HEK293 (cell line): ENCODE results near the gene PARD3B.
A peak's percentile ranks its signal among the peaks of the same experiment; 100 is the strongest.

Experiments
- CTCF ChIA-PET: fragments of 350-600 bp; formaldehyde crosslinking; extraction: SDS; loops from one replicate; lab custom pipeline; 2021; ENCODE audit warnings: antibody characterized with exemption; lab: Yijun Ruan, JAX
- POLR2A ChIA-PET: fragments of 300-600 bp; formaldehyde crosslinking; extraction: SDS; loops from one replicate; lab custom pipeline; 2020; ENCODE audit warnings: antibody characterized with exemption, inconsistent platforms; lab: Yijun Ruan, JAX
- H3K27ac ChIP-seq: fragments of 200-500 bp; sonication (Bioruptor generic); 2 replicates; pipeline ENCODE4 v1.5.1; 2014; ENCODE audit warnings: low read depth, low read length, control low read depth, inconsistent platforms; ENCODE audit errors: extremely low read depth
- H3K36me3 ChIP-seq, 2 experiments: fragments of 200-500 bp in 1 of 2; sonication (Bioruptor generic) in 1 of 2; 1 replicate in 1 of 2; 2 replicates in 1 of 2; pipeline ENCODE4 v1.5.1; 2014 to 2017; ENCODE audit warnings: inconsistent platforms in 2 of 2, low read length in 2 of 2; ENCODE audit not compliant: control insufficient read depth in 2 of 2, insufficient read depth in 1 of 2
- H3K4me1 ChIP-seq: fragments of 200-500 bp; sonication (Bioruptor generic); 2 replicates; pipeline ENCODE4 v1.5.1; 2014; ENCODE audit warnings: mild to moderate bottlenecking, low read length, inconsistent platforms; ENCODE audit not compliant: control insufficient read depth, insufficient read depth
- H3K4me3 ChIP-seq: 2 replicates; pipeline ENCODE4 v1.5.1; 2011; ENCODE audit warnings: low read depth, mild to moderate bottlenecking, control low read depth, low read length, moderate library complexity
- H3K9me3 ChIP-seq: fragments of 200-500 bp; sonication (Bioruptor generic); 2 replicates; pipeline ENCODE4 v1.5.1; 2014; ENCODE audit warnings: low read depth, low read length, inconsistent platforms; ENCODE audit not compliant: control insufficient read depth, insufficient read depth
- HOXA7 ChIP-seq: sonication (generic); formaldehyde crosslinking; IDR thresholded peaks from 2 replicates; pipeline ENCODE4 v1.8.1; 2022; ENCODE audit warnings: missing genetic modification reagents, borderline replicate concordance
- SCRT2 ChIP-seq: fragments of 450-650 bp; formaldehyde crosslinking; IDR thresholded peaks from 2 replicates; pipeline ENCODE4 v1.5.1; 2016; ENCODE audit warnings: missing biosample characterization, missing genetic modification characterization
- TCF7L2 ChIP-seq: IDR thresholded peaks from 2 replicates; pipeline ENCODE4 v1.6.1; 2011; ENCODE audit warnings: low read depth, mild to moderate bottlenecking, inconsistent platforms, low read length, moderate library complexity, borderline replicate concordance
- YY2 ChIP-seq: fragments of 450-650 bp; formaldehyde crosslinking; IDR thresholded peaks from 2 replicates; pipeline ENCODE4 v1.5.1; 2016; ENCODE audit warnings: missing biosample characterization, missing genetic modification characterization
- ZFP37 ChIP-seq: fragments of 450-650 bp; formaldehyde crosslinking; IDR thresholded peaks from 2 replicates; pipeline ENCODE4 v1.5.1; 2016; ENCODE audit warnings: missing biosample characterization, missing genetic modification characterization
- ZNF175 ChIP-seq: fragments of 450-650 bp; formaldehyde crosslinking; IDR thresholded peaks from 2 replicates; pipeline ENCODE4 v1.5.1; 2016; ENCODE audit warnings: missing biosample characterization, missing genetic modification characterization
- ZNF221 ChIP-seq: fragments of 450-650 bp; formaldehyde crosslinking; IDR thresholded peaks from 2 replicates; pipeline ENCODE4 v1.5.1; 2017; ENCODE audit warnings: missing biosample characterization, missing genetic modification characterization, borderline replicate concordance
- ZNF239 ChIP-seq: fragments of 450-650 bp; formaldehyde crosslinking; IDR thresholded peaks from 2 replicates; pipeline ENCODE4 v1.5.1; 2016; ENCODE audit warnings: missing biosample characterization, missing genetic modification characterization
- ZNF311 ChIP-seq: fragments of 450-650 bp; formaldehyde crosslinking; IDR thresholded peaks from 2 replicates; pipeline ENCODE4 v1.5.1; 2017; ENCODE audit warnings: missing biosample characterization, missing genetic modification characterization, borderline replicate concordance
- ZNF350 ChIP-seq: fragments of 450-650 bp; formaldehyde crosslinking; IDR thresholded peaks from 2 replicates; pipeline ENCODE4 v1.5.0; 2017; ENCODE audit warnings: missing biosample characterization, mild to moderate bottlenecking, missing genetic modification characterization
- ZNF501 ChIP-seq: fragments of 450-650 bp; formaldehyde crosslinking; IDR thresholded peaks from 2 replicates; pipeline ENCODE4 v1.5.1; 2016; ENCODE audit warnings: missing biosample characterization, missing genetic modification characterization
- ZNF629 ChIP-seq: fragments of 450-650 bp; formaldehyde crosslinking; IDR thresholded peaks from 2 replicates; pipeline ENCODE4 v1.5.1; 2017; ENCODE audit warnings: missing biosample characterization, missing genetic modification characterization
- ZNF664 ChIP-seq: fragments of 450-650 bp; formaldehyde crosslinking; IDR thresholded peaks from 2 replicates; pipeline ENCODE4 v1.5.1; 2016; ENCODE audit warnings: missing biosample characterization, missing genetic modification characterization
- ZNF843 ChIP-seq: fragments of 450-650 bp; formaldehyde crosslinking; IDR thresholded peaks from 2 replicates; pipeline ENCODE4 v1.5.1; 2016; ENCODE audit warnings: missing biosample characterization, missing genetic modification characterization
- ZXDB ChIP-seq: fragments of 450-650 bp; formaldehyde crosslinking; IDR thresholded peaks from 2 replicates; pipeline ENCODE4 v1.5.1; 2016; ENCODE audit warnings: missing biosample characterization, missing genetic modification characterization
- TF ChIP-seq, protein P1 (sequence below): fragments of 450-650 bp; formaldehyde crosslinking; IDR thresholded peaks from 2 replicates; pipeline ENCODE4 v1.5.1; 2017; ENCODE audit warnings: missing biosample characterization, missing genetic modification characterization
- TF ChIP-seq, protein P2 (sequence below): fragments of 450-650 bp; formaldehyde crosslinking; IDR thresholded peaks from 2 replicates; pipeline ENCODE4 v1.5.1; 2016; ENCODE audit warnings: missing biosample characterization, missing genetic modification characterization
- TF ChIP-seq, protein P3 (sequence below): fragments of 450-650 bp; formaldehyde crosslinking; IDR thresholded peaks from 2 replicates; pipeline ENCODE4 v1.5.1; 2017; ENCODE audit warnings: missing biosample characterization, mild to moderate bottlenecking, missing genetic modification characterization, moderate library complexity
- TF ChIP-seq, protein P4 (sequence below): fragments of 450-650 bp; formaldehyde crosslinking; IDR thresholded peaks from 2 replicates; pipeline ENCODE4 v1.5.1; 2016; ENCODE audit warnings: missing biosample characterization, missing genetic modification characterization
- TF ChIP-seq, protein P5 (sequence below): fragments of 450-650 bp; formaldehyde crosslinking; IDR thresholded peaks from 2 replicates; pipeline ENCODE4 v1.5.1; 2017; ENCODE audit warnings: missing biosample characterization, missing genetic modification characterization

The PARD3B gene

DNA sequence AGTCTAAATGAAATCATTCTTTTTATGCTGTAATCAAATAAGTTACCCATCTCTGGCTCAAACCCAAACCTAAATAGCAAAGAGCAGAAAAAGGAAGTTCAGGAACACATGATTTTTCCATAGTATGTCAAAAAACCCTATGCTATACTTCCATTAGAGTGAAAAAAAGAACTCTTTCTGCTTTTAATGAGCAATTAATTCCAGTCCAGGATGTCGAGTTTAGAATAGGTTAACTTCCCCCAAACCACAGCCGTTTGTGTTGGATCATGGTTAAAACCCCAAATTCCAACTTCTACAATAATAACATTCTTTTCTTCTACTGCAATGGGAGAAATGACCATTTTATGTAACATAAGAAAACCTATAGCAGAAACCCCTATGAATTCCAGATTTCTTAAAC is 965.9 kb downstream of the PARD3B start:
- H3K9me3 ChIP-seq, result no peaks in the 10 kb centered on the region
- H3K4me1 ChIP-seq, result no peaks in the 10 kb centered on the region
- H3K27ac ChIP-seq, result no peak overlapping the region
- ChIA-PET CTCF (no interaction called here), POLR2A (no interaction called here)
- TF ChIP-seq ZFP37 (tag by site-specific recombination) (no peak), ZXDB (no peak), HOXA7 (no peak), YY2 (tag by site-specific recombination) (no peak), ZNF843 (tag by site-specific recombination) (no peak), ZNF350 (tag by site-specific recombination) (no peak), ZNF311 (no peak), SCRT2 (tag by site-specific recombination) (no peak)
- TF ChIP-seq, protein P1, sequence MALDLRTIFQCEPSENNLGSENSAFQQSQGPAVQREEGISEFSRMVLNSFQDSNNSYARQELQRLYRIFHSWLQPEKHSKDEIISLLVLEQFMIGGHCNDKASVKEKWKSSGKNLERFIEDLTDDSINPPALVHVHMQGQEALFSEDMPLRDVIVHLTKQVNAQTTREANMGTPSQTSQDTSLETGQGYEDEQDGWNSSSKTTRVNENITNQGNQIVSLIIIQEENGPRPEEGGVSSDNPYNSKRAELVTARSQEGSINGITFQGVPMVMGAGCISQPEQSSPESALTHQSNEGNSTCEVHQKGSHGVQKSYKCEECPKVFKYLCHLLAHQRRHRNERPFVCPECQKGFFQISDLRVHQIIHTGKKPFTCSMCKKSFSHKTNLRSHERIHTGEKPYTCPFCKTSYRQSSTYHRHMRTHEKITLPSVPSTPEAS (tag by site-specific recombination), result no peak
- no peaks in the 10 kb centered on the region for H3K36me3 ChIP-seq
- H3K4me3 ChIP-seq, result no peak overlapping the region

DNA sequence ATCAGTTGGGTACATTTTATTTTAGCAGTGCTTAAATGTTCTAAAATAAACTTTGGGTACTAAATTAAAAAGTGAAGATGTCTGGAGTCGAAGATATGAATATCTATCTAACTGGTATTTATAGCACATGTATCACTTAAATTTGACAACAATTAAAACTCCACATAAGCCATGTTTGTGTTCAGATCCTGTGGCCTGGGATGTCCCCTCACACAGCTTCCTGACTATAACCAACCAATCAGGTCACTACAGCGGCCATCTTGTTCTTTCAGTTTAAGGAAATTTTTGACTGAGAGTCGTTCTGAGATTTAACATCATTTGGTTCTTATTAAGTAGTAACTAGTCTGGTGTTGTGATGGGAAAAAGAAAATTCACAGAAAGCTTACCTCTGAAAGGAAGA is 966.4 kb downstream of the PARD3B start:
- H3K4me1 ChIP-seq, result no peaks in the 10 kb centered on the region
- H3K4me3 ChIP-seq, result no peak overlapping the region
- TF ChIP-seq ZNF175 (tag by site-specific recombination) (no peak), ZNF501 (no peak)
- H3K36me3 ChIP-seq, result no peaks in the 10 kb centered on the region
- H3K9me3 ChIP-seq, result no peaks in the 10 kb centered on the region
- ChIA-PET CTCF (no interaction called here), POLR2A (no interaction called here)
- no peak overlapping the region for H3K27ac ChIP-seq

DNA sequence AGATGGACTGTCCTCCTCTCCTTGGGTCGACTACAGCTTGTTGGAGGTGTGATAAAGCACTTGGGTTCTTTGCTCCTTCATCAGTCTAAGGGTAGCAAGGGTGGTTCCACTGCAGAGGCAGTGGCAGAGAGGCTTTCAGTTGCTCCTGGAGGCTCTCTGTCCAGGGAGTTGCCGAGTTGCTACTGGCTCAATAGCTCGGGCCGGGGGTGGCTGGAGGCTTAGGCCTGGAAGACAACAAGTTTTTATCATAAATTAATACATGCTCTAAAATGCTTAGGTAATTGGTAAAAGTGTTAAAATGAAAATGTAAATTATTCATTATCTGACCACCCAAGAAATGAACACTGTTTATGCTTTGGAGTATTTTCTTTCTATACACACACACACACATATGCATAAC is 975.0 kb downstream of the PARD3B start:
- TF ChIP-seq ZNF664 (tag by site-specific recombination), result no peak
- TF ChIP-seq, protein P2, sequence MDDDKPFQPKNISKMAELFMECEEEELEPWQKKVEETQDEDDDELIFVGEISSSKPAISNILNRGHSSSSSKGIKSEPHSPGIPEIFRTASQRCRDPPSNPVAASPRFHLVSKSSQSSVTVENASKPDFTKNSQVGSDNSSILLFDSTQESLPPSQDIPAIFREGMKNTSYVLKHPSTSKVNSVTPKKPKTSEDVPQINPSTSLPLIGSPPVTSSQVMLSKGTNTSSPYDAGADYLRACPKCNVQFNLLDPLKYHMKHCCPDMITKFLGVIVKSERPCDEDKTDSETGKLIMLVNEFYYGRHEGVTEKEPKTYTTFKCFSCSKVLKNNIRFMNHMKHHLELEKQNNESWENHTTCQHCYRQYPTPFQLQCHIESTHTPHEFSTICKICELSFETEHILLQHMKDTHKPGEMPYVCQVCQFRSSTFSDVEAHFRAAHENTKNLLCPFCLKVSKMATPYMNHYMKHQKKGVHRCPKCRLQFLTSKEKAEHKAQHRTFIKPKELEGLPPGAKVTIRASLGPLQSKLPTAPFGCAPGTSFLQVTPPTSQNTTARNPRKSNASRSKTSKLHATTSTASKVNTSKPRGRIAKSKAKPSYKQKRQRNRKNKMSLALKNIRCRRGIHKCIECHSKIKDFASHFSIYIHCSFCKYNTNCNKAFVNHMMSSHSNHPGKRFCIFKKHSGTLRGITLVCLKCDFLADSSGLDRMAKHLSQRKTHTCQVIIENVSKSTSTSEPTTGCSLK (tag by site-specific recombination), result no peak
- TF ChIP-seq ZNF221, result no peak
- TF ChIP-seq ZNF239 (tag by site-specific recombination), result no peak
- TF ChIP-seq ZNF629 (tag by site-specific recombination), result no peak
- no peak for TF ChIP-seq TCF7L2
- no peaks in the 10 kb centered on the region for H3K4me1 ChIP-seq
- POLR2A ChIA-PET, result no interaction called here
- CTCF ChIA-PET, result interaction anchor here (0.7 kb wide), 1 partner anchor 651 kb away, joined by 5 read pairs; no protein-coding TSS in a partner anchor
- H3K9me3 ChIP-seq, result no peaks in the 10 kb centered on the region
- H3K36me3 ChIP-seq, result no peaks in the 10 kb centered on the region
- H3K4me3 ChIP-seq, result no peak overlapping the region
- no peak overlapping the region for H3K27ac ChIP-seq

DNA sequence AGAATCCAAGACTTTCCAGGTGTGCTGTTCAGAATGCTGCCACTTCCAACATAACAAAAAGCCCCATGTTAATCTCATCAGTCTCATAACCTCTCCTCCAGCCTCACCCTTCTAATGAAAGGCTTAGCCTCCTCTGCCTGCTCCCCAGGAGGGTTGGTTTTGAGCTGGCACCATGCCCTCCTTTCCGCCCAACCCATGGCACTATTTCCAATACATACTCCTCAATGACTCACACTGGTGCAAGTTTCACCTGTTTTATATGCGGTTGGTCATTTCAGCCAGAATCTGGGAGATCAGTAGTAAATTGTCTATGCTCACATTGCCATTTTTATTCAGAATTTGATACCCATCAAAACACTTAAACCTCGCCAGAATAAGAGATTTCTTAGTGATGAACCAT is 979.4 kb downstream of the PARD3B start:
- POLR2A ChIA-PET, result no interaction called here
- CTCF ChIA-PET, result no interaction called here
- no peak overlapping the region for H3K4me3 ChIP-seq
- no peaks in the 10 kb centered on the region for H3K9me3 ChIP-seq
- H3K36me3 ChIP-seq, result no peaks in the 10 kb centered on the region
- no peak overlapping the region for H3K27ac ChIP-seq
- no peaks in the 10 kb centered on the region for H3K4me1 ChIP-seq
- TF ChIP-seq, protein P3, sequence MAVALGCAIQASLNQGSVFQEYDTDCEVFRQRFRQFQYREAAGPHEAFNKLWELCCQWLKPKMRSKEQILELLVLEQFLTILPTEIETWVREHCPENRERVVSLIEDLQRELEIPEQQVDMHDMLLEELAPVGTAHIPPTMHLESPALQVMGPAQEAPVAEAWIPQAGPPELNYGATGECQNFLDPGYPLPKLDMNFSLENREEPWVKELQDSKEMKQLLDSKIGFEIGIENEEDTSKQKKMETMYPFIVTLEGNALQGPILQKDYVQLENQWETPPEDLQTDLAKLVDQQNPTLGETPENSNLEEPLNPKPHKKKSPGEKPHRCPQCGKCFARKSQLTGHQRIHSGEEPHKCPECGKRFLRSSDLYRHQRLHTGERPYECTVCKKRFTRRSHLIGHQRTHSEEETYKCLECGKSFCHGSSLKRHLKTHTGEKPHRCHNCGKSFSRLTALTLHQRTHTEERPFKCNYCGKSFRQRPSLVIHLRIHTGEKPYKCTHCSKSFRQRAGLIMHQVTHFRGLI (tag by site-specific recombination), result 0 out of 2 replicates have a peak, but pooled peaks have one; percentile 19
- TF ChIP-seq, protein P4, sequence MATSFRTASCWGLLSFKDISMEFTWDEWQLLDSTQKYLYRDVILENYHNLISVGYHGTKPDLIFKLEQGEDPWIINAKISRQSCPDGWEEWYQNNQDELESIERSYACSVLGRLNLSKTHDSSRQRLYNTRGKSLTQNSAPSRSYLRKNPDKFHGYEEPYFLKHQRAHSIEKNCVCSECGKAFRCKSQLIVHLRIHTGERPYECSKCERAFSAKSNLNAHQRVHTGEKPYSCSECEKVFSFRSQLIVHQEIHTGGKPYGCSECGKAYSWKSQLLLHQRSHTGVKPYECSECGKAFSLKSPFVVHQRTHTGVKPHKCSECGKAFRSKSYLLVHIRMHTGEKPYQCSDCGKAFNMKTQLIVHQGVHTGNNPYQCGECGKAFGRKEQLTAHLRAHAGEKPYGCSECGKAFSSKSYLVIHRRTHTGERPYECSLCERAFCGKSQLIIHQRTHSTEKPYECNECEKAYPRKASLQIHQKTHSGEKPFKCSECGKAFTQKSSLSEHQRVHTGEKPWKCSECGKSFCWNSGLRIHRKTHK, result no peak
- no peak for TF ChIP-seq ZFP37 (tag by site-specific recombination)
- TF ChIP-seq, protein P5, sequence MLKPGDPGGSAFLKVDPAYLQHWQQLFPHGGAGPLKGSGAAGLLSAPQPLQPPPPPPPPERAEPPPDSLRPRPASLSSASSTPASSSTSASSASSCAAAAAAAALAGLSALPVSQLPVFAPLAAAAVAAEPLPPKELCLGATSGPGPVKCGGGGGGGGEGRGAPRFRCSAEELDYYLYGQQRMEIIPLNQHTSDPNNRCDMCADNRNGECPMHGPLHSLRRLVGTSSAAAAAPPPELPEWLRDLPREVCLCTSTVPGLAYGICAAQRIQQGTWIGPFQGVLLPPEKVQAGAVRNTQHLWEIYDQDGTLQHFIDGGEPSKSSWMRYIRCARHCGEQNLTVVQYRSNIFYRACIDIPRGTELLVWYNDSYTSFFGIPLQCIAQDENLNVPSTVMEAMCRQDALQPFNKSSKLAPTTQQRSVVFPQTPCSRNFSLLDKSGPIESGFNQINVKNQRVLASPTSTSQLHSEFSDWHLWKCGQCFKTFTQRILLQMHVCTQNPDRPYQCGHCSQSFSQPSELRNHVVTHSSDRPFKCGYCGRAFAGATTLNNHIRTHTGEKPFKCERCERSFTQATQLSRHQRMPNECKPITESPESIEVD (tag by site-specific recombination), result no peak
